ENCODE data around the gene C3orf20.
"Not testable (repeated sequence)": the region's sequence is repeated elsewhere in the genome, so short reads cannot be mapped to it uniquely, and the experiment has no call there.

Gene C3orf20

DNA sequence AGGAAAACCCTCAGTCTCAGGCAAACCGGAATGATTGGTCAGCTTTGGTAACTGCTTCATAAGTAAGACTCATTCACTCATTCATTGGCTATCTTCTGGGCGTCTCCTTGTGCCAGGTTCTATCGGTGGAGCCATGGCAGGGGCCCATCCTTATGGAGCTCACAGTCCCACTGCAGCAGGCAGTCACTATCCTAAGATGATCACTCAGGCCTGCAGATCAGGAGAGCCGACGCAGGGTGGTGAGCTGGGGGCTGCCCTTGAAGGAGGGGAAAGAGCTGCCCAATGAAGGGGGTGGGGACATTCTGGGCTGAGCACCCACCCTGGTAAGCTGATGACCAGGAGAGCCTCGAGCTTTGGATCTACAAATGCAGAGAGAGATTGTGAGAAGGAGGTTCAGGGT is 123.3 kb downstream of the C3orf20 start:
- no peak for DNase-seq (ENCODE audit: low read depth)

DNA sequence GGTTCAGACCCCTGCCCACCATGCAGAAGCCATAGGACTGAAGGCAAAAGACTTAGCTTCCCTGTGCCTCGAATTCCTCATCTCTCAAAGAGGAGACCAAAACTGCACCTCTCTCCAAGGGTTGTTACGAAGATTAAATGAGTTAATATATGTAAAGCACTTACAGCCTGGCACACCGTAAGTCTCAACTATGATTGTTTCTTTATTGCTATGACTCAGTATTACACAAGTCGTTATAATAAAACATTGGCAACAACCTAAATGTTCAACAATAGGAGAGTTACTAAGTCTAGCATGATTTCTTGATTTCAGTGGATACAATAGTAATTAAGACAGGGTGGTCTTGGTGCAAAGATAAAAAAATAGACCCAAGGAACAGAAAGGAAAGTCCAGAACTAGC is 124.2 kb downstream of the C3orf20 start:
- DNase-seq (ENCODE audit: low read depth), result no peak

DNA sequence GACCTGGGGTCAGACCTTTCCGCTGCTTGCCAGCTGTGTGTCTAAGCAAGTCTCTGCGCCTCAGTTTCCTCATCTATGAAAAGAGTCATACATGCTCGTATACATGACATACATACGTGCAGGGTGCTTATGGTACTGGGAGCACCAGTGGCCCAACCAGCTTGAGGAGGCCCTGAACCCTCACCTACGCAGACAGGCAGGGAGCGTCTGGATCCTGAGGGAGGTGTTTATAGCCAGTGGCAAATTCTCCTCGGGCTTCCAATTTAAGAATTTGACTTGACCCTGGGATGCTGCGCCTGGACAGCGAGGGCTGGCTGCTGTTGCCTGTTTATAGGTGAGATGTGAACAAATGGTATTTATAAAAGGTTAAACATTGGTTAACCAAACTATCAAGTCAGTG is 126.1 kb downstream of the C3orf20 start:
- DNase-seq (ENCODE audit: low read depth), result no peak

DNA sequence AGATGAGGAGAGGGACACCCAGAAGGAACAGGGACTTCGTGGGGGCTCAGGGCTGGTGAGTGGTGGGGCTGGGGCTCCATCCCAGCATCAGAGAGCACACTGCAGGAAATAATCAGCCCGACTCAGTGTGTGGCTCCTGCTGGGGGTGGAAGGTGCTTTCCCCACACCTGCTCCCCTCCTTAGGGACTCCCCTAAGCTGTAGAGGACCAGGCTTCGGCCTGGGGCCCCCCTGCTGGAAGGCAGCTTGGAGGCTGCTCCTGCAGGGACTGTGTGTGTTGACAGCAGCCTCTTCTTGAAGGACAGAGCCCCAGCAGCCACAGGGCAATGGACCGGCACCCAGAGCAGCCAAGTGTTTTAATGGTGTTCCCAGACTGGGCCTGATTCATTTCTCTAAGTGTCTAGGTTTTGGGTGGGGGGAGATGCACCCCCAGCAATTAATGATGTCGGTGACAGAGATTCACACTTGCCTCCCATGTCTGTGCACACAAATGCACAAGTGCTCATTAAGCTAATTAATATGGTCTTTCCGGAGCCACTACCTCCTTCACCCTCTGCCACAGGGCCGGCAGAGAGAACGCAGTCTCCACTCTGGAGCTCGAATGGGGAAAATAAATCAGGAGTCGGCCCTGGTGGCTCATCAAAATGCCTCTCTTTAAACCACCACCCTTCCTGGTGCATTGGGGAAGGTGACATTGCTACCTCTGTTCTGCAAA is 126.9 kb downstream of the C3orf20 start:
- DNase-seq (ENCODE audit: low read depth), result no peak

DNA sequence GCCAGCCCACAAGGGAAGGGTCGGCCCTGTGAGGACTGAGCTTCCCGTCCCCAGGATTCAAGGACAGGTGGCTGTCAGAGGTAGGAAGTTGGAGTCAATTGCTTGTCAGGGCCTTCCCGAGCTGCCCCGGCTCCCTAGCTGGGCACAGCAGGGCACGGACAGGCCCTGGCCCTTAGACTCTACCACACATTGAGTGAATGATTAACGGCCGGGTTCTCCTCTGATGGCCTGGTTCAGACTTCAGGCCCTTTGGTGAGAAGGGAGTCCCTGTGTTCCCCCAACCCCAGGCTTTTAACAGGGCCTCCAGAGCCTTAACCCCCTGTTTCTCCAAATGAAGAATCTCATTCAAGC is 127.4 kb downstream of the C3orf20 start:
- DNase-seq (ENCODE audit: low read depth), result no peak

DNA sequence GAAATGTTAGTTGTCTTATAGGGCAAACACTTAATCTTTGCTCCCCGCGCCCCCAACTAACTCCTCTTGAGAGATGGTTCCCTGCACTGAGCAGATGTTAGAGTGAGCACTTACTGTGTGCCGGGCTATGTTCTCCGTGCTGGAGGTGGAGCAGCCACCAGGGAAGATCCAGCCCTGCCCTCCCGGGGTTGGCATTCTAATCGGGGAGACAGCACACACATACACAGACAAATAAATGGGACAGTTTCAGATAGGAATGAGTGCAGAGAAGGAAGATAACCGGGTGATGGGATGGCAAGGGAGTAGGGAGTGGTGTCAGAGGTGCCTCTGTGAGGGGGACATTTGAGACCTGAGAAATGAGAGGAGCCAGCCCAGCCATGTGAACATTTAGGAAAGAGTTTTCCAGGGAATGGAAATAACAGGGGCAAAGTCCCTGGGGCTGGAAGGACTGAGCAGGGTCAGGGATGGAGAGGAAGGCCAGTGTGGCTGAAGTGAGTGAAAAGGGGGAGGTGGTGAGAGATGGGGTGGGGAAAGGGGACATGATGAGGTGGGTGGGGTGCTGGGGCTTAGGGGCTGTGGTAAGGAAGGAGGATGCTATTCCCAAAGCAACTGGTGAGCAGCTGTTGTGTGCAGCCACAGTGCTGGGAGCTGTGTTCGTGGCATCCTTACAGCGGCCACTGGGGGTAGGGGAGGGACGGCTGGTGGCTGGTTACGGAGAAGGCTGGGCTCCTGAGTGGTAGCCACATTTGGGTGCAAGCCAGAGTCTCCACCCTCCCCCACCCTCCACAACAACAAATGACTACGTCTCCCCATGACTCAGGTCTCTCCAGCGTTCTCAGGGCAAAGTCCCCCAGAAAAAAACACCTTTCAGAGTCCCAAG is 128.4 kb downstream of the C3orf20 start:
- no peak for DNase-seq (ENCODE audit: low read depth)

DNA sequence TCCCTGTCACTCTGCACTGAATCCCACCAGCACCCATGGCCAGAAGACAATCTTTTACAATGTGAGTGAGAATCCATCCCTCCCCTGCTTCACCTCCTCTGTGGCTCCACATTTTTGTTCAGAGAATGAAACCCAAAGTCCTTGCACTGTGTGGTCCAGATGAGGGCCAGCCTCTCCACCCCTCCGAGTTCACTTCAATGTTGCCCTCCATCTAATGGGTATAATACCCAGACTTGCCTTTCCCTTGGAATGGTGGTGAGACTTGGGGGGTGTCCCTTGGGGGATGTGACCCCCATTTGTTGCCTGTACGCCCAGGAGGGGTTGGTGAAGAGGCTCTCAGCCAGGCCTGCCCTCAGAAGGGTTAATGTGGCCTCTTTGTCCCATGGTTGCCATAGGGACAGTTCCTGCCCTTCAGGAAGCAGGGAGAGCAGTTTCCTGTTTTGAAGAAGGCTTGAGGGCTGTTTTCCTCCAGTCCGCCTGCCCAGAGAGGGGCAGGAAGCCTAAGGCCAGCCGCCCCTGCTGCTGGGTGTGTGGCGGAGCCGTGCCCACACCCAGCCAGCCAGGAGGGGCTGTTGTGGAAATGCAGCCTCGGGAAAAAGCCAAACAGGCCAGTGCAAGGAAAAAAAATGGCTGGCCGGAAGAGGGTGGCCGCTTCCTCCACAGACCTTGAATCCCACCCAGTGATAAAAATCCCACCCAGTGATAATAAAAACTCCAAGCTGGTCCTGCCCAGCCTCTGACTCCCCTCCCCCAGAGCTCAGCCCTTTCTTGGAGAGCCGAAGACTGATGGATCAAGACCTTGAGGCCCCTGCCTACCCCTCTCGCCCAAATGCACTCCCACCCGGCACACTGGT is 129.3 kb downstream of the C3orf20 start:
- DNase-seq (ENCODE audit: low read depth), result no peak

DNA sequence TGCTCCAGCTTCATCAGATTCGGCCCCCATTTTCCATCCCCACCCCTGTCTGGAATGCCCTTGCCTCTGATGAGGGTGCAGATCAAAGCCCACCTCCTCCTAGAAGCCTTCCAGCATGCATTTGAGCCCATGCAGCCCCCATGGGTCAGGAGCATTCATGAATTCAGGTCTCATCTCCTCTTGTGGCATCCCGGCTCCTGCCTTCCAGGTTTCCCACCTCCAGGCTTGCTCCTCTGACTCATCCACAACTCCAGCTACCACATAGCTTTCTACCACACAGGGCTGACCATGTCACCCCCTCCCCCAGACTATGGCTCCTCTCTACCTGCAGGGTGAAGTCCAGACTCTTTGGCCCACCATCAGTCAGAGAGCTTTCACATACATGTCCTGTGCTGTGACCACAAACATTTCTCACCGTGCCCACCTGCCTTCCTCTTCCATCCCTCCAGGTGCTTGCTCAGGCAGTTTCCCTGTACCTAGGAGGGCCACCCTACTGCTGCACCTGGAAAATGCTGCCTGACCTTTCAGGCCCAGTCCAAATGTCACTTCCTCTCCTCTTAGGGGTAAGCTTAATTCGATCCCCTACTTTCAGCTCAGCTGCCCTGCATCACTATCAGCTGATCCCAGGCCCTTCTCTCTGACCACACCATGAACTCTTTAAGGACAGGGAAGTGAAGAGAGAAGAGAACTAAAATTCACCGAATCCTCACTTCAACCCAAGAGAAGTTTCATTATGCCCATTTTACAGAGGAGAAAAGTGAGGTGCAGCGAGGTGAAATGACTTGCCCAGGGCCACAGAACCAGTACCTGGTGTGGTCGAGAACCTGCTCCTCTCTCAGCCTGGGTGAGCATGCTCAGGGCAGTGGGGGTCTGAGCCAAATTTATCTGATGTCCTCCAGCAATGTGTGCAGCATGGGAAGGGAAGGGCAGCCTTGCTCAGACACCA is 130.2 kb downstream of the C3orf20 start:
- DNase-seq (ENCODE audit: low read depth), result no peak

DNA sequence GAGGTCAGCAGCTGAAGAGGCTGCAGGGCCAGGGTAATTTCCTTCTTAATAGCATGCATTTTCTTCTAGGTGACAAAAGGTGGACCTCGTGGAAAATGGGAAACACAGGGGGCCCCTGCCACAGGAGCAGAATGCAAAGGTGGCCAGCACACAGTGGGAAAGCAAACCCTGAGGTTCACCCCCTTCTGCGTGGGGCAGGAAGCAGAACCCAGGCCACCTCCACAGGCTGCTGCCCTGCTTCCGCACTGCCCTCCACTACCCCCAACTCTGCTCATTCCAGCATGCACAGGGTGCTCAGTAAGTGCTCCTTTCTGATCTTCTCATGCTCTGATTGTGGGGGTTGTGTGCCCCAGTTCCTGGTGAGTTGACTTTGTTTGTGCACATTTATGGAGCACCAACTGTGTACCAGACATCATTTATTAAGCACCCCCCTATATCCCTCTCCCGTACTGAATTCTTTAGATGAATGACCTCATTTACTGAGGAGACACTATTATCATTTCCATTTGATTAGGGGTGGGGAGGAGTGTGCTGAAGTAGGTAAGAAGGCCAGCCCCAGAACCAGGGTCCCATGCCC is 131.1 kb downstream of the C3orf20 start:
- DNase-seq (ENCODE audit: low read depth), result no peak

DNA sequence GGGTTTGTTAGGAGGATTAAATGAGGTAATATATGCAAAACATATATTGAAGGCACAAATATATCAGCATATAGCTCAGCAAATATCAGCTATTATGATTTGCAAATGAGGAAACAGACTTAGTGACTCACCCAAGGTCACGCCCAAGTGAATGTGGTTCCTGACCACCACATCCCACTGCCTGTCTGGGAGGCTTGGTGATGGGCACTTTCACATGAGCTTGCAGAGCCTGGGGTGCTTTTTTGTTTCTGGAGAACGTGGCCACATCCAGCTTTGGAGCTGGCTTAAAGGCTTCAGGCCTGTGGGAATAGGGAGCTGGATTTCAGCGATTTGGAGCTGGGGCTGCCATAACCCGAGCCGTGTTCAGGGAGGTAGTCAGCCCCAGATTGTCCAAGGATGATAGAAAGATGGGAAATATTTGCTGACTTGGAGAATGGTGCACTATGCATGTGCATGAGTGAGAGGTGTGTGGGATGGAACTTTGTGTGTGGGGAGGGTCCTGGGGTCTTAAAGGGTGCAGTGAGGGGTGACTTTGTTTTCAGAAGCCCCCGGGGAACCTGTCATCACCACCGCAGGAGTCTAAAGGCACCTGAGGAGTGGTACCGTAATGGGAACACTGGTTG is 131.8 kb downstream of the C3orf20 start:
- DNase-seq (ENCODE audit: low read depth), result no peak

DNA sequence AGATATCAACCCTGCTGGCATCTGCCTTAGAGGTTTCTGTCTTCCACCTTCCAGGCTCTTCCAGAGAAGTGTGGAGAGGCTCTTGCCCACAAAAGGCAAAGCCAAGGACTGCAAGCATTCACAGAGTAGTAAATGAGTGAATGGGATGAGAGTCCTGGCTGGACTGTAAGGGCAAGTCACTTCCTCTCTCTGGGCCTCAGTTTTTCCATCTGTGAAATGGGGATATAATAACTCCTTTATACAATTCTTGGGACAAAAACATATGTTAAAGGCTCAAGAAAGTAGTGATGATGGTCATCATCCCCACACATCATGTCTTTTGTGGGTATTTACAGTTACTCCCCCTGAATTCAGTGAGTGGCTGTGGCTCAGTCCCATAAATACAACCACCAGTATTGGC is 133.1 kb downstream of the C3orf20 start:
- no peak for DNase-seq (ENCODE audit: low read depth)

DNA sequence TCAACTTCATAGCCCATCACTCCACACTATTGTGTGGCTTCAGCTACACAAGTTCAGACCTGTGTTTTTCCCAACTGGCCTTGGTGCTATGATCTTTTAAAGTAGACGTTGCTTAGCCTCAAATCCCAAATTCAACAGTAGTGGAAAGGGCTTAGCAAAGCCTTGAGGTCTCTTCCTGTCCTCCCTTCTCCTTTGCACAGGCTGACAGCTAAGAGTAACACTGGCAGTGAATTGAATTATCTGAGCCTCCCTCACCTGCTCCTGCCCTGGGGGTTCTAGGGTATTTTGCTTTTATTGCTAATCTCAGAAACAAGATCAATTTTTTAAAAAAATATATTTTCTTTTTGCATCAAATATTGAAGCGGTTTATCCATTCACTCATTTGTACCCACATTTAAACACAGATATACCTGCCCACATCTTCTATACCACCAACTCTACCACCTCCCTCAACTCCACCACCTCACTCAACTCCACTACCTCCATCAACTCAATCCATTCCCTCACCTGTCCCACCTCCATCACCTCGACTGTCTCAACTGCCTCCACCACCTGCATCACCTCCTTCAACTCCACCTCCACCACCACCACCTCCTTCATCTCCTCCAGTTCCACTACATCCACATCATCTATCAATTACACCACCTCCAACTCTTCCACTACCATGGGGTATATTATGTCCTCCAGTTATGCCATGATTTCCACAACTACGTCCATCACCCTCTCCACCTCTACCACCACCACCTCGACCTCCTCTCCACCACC is 133.7 kb downstream of the C3orf20 start:
- no peak for DNase-seq (ENCODE audit: low read depth)

DNA sequence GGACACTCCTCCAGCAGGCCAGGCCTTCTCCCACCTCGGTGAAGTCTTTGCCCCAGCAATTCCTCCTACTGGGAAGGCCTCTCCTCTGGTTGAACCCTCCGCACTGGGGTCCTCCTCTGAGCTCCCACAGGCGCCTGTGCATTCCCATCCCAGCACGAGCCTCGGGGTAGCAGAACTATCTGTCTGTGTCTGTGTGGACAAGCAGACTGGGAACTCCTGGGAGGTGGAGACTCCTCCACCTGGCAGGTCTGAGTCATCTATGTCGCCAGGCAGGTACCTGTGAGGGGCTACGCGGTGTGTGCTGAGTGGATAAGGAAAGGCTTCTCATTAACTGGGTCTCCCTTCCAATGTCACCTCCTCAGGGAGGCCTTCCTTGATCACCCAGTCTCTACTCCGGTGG is 134.7 kb downstream of the C3orf20 start:
- DNase-seq (ENCODE audit: low read depth), result not testable (repeated sequence)

DNA sequence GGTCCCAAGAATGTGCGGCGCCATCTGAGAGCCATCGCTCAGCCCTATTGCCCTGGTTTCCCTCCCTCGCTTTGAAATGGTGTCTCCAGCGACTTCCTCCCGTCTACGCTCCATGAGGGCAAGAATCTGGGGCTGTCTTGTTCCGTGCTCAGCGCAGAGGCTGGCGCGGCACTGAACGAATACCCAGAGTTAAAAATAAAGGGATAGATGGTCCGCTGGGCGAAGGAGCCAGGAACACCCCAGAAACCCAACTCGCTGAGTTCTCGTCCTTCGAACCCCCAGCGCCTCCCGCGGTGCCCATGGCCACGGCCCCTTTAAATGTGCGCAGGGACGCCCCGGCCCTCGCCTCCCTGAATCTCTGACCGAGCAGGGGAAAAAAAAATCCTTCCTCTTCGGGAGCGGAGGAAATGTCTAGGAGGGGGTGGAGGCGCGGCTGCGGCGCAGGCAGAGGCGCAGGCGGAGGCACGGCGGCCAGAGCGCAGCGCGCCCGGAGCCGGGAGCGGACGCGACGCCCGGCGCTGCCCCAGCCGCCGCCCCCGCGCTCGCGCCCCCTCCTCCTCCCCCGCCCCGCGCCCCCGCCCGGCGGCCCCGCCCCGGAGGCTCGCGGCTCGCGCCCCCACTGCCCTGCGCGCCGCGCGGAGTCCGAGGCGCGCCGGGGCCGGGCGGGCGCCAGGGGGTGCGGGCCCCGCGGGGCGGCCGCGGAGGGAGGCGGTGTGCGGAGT is 135.3 kb downstream of the C3orf20 start:
- no peak for DNase-seq (ENCODE audit: low read depth)

DNA sequence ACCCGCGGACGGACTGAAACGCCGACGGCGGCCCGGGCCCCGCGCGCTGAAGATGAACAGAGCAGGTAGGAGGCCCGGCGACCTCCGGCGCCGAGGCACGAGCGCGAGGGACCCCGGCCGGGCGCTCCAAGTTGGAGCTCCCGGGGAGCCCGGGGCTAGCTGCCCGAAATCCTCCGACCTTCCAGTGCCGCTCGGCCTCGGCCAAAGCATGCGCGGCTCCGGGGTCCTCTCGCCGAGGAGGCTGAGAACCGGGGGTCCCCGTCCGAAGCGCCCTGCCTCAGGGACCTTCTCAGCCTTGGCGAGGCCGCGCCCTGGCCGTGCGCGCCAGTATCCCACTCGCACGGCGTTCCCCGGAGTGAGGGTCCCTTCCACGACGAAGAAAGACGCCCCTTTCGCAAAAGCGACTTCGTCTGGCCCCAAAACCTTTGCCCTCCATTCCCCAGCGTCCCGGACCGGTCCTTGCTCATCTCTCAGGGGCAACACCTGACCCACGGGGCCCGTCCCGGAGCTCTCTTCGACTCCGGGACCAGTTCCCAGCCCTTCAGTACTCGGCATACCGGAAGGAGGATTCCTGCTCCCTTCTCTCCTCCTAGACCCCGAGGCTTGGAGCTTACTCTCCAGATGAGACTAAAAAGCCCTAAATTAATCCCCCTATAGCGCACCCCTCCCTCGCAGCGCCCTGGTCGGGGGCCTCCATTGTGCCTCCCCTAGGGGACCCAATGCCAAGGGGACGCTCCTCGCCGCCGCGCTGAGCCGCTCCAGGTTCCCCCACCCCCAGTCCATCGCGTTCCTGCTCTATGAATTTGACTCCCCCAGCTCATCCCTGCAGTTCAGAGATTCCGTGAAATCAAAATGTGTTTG is 136.1 kb downstream of the C3orf20 start:
- no peak for DNase-seq (ENCODE audit: low read depth)

DNA sequence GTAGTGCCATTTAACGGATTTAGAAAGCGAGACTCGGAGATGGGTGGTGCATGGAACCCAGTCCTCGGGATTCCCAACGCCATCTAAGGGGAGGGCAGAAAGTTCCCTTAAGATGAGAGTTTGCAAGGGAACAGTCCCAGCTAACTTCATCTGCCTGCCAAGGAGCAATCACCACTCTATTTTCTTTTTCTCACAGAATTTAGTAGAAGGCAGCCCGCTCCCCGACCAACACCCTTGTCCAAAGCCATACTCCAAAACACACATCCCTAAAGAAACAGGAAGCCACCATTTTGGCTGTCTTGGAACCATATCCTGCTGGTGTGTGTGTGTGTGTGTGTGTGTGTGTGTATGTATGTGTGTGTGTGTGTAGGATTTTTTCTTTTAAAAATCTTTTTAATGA is 136.7 kb downstream of the C3orf20 start:
- no peak for DNase-seq (ENCODE audit: low read depth)

DNA sequence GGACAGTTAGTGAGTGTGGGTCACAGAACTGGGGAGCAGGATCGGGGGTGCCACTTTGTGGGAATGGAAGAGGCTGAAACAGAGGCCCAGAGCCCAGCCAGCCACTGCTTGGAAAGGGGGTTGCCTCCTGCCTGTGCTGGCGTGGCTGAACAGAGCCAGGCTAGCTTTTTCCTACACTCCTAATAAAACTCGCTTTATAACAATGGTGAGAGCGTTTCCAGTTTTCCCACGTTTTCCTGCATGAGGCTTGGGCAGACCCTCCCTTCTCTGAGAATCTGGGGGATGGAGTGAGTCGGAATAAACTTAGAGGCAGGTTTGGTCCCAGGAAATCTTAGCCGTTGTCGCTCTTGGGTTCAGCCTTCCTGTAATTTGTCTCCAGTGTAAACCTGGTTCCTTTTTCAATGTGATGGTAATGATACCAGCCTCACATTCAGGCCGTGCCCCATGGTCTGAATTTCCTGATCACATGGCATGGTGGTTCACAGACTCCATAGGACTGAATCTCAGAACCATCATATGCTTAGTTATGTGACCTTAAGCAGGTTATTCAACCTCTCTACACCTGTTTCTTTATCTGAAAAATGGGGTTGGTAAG is 137.4 kb downstream of the C3orf20 start:
- no peak for DNase-seq (ENCODE audit: low read depth)

DNA sequence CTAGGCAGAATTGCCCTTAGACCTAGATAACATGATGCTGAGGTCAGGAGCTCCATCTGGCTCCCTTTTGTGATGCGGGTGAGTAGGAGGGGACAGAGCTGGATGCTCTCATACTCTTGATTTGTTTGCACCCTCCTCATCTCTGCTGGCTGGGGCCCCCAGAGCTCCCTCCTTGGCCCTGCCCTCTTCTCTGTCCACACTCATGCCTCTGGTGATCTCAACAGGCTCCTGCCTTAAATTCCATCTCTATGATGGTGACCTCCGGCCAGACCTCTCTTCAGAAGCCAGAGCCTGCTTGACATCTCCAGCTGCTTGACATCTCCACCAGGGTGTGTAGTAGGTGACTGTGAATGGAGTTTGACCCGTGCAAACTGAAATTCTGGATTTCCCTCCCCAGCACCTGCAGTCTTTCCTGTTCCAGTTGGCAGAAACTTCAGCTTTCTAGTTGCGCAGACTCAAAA is 139.5 kb downstream of the C3orf20 start:
- DNase-seq (ENCODE audit: low read depth), result no peak

Measured in stimulated activated CD8-positive, alpha-beta memory T cell treated with anti-CD3 and anti-CD28 coated beads, Interleukin-12 subunit alpha, Interleukin-12 subunit beta, amount 100 ng/mL, for 1 hour (primary cell).